K562 (cell line): ENCODE data around the gene TBC1D1. TPM values are rescaled to one million over a fixed set of nuclear protein-coding genes. Genes with fewer than 3 reads are reported as not detected.

Experiments used
- MXI1 ChIP-seq: IDR thresholded peaks from 2 replicates; pipeline ENCODE4 v1.6.1; 2011; ENCODE audit warnings: low read depth, mild to moderate bottlenecking, improper control_type of control experiment, low read length
- NR4A1 ChIP-seq, 2 experiments: fragments of 250-450 bp in 1 of 2; fragments of 450-650 bp in 1 of 2; sonication (Bioruptor Pico) in 1 of 2; IDR thresholded peaks; 2 replicates each; pipeline versions ENCODE4 v1.4.0 to v1.6.1; 2016 to 2020; ENCODE audit warnings: mild to moderate bottlenecking in 2 of 2, missing compliant biosample characterization in 1 of 2, missing genetic modification characterization in 1 of 2, moderate library complexity in 1 of 2
- TAF7 ChIP-seq: fragments of 450-650 bp; IDR thresholded peaks from 2 replicates; pipeline ENCODE4 v1.6.1; 2016; ENCODE audit warnings: missing genetic modification characterization, missing compliant biosample characterization
- polyA plus RNA-seq, 8 experiments: library from polyadenylated mRNA; depleted of rRNA in 4 of 8; stranded (reverse) in 5 of 8; unstranded in 3 of 8; fragments of >200 nt; fragmentation: Nextera tagmentation in 2 of 8; fragmentation: Illumina TruSeq in 1 of 8; extraction: Ambion mirVana in 2 of 8; extraction: Trizol in 1 of 8; gene quantifications; 2 replicates each; pipeline versions ENCODE4 v1.2.1 to v1.2.3, GENCODE V29; 2011 to 2014; ENCODE audit warnings: inconsistent platforms in 1 of 8, missing spikeins in 1 of 8
- total RNA-seq, 7 experiments: library from RNA; depleted of rRNA in 6 of 7; stranded (reverse); fragments of >200 nt in 6 of 7; fragmentation: Illumina TruSeq in 2 of 7; extraction: Trizol in 2 of 7; gene quantifications; 2 replicates each; pipeline versions ENCODE4 v1.2.1 to v1.2.3, GENCODE V29; 2011 to 2021; ENCODE audit warnings: low replicate concordance in 1 of 7
- TF ChIP-seq, protein P1 (sequence below): fragments of 450-650 bp; IDR thresholded peaks from 2 replicates; pipeline ENCODE4 v1.6.1; 2016; ENCODE audit warnings: mild to moderate bottlenecking, moderate library complexity
- TF ChIP-seq, protein P2 (sequence below): sonication (generic); formaldehyde crosslinking; IDR thresholded peaks from 2 replicates; pipeline ENCODE4 v1.8.1; 2023; ENCODE audit warnings: mild to moderate bottlenecking, missing genetic modification reagents

TBC1D1 gene
- total and polyA plus RNA-seq, 9 of the 15 experiments (the other 6 are each of a cell fraction or from before 2014, with no cell fraction given): 0.59 to 14.2 (median 8.8) TPM

DNA sequence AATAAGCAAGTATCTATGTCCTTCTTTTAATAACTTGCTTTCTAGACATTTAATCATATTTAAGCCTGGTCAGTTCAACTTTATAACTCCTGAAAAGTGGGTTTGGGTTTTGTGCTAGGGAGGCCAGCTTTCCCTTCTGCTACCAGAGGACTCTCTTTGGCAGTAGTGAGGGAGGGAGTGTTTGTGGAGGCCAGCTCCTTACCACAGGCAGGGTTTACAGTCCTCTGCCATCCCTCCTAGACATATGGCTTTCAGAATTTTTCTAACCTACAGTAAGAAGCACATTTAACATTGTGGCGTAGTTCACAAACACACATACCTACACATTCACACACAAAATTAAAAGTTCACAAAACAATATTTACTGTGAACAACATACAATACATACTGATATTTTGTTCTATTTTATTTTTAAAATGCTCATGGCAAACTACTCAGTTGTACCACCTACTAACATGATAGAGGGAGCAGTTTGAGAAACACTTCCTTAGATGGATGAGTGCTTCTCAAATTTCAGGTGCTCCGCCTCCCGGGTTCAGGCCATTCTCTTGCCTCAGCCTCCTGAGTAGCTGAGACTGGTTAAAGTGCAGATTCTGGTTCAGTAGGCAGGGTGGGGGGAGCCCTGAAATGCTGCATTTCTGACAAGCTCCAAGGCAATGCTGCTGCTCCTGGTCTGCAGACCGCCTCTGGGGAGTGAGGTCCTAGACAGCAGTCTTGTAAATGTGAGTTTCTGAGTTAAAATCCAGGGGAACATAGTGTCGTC, 156.0 kb downstream of the TBC1D1 start (continued):
- TF ChIP-seq, protein P1, sequence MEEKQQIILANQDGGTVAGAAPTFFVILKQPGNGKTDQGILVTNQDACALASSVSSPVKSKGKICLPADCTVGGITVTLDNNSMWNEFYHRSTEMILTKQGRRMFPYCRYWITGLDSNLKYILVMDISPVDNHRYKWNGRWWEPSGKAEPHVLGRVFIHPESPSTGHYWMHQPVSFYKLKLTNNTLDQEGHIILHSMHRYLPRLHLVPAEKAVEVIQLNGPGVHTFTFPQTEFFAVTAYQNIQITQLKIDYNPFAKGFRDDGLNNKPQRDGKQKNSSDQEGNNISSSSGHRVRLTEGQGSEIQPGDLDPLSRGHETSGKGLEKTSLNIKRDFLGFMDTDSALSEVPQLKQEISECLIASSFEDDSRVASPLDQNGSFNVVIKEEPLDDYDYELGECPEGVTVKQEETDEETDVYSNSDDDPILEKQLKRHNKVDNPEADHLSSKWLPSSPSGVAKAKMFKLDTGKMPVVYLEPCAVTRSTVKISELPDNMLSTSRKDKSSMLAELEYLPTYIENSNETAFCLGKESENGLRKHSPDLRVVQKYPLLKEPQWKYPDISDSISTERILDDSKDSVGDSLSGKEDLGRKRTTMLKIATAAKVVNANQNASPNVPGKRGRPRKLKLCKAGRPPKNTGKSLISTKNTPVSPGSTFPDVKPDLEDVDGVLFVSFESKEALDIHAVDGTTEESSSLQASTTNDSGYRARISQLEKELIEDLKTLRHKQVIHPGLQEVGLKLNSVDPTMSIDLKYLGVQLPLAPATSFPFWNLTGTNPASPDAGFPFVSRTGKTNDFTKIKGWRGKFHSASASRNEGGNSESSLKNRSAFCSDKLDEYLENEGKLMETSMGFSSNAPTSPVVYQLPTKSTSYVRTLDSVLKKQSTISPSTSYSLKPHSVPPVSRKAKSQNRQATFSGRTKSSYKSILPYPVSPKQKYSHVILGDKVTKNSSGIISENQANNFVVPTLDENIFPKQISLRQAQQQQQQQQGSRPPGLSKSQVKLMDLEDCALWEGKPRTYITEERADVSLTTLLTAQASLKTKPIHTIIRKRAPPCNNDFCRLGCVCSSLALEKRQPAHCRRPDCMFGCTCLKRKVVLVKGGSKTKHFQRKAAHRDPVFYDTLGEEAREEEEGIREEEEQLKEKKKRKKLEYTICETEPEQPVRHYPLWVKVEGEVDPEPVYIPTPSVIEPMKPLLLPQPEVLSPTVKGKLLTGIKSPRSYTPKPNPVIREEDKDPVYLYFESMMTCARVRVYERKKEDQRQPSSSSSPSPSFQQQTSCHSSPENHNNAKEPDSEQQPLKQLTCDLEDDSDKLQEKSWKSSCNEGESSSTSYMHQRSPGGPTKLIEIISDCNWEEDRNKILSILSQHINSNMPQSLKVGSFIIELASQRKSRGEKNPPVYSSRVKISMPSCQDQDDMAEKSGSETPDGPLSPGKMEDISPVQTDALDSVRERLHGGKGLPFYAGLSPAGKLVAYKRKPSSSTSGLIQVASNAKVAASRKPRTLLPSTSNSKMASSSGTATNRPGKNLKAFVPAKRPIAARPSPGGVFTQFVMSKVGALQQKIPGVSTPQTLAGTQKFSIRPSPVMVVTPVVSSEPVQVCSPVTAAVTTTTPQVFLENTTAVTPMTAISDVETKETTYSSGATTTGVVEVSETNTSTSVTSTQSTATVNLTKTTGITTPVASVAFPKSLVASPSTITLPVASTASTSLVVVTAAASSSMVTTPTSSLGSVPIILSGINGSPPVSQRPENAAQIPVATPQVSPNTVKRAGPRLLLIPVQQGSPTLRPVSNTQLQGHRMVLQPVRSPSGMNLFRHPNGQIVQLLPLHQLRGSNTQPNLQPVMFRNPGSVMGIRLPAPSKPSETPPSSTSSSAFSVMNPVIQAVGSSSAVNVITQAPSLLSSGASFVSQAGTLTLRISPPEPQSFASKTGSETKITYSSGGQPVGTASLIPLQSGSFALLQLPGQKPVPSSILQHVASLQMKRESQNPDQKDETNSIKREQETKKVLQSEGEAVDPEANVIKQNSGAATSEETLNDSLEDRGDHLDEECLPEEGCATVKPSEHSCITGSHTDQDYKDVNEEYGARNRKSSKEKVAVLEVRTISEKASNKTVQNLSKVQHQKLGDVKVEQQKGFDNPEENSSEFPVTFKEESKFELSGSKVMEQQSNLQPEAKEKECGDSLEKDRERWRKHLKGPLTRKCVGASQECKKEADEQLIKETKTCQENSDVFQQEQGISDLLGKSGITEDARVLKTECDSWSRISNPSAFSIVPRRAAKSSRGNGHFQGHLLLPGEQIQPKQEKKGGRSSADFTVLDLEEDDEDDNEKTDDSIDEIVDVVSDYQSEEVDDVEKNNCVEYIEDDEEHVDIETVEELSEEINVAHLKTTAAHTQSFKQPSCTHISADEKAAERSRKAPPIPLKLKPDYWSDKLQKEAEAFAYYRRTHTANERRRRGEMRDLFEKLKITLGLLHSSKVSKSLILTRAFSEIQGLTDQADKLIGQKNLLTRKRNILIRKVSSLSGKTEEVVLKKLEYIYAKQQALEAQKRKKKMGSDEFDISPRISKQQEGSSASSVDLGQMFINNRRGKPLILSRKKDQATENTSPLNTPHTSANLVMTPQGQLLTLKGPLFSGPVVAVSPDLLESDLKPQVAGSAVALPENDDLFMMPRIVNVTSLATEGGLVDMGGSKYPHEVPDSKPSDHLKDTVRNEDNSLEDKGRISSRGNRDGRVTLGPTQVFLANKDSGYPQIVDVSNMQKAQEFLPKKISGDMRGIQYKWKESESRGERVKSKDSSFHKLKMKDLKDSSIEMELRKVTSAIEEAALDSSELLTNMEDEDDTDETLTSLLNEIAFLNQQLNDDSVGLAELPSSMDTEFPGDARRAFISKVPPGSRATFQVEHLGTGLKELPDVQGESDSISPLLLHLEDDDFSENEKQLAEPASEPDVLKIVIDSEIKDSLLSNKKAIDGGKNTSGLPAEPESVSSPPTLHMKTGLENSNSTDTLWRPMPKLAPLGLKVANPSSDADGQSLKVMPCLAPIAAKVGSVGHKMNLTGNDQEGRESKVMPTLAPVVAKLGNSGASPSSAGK: no peak
- TF ChIP-seq MXI1 (no peak), TAF7 (no peak), NR4A1 (CRISPR knock-in tag; IDR thresholded peaks at IDR 0.05) (no peak), NR4A1 (tag; IDR thresholded peaks at IDR 0.05) (no peak)
- TF ChIP-seq, protein P2, sequence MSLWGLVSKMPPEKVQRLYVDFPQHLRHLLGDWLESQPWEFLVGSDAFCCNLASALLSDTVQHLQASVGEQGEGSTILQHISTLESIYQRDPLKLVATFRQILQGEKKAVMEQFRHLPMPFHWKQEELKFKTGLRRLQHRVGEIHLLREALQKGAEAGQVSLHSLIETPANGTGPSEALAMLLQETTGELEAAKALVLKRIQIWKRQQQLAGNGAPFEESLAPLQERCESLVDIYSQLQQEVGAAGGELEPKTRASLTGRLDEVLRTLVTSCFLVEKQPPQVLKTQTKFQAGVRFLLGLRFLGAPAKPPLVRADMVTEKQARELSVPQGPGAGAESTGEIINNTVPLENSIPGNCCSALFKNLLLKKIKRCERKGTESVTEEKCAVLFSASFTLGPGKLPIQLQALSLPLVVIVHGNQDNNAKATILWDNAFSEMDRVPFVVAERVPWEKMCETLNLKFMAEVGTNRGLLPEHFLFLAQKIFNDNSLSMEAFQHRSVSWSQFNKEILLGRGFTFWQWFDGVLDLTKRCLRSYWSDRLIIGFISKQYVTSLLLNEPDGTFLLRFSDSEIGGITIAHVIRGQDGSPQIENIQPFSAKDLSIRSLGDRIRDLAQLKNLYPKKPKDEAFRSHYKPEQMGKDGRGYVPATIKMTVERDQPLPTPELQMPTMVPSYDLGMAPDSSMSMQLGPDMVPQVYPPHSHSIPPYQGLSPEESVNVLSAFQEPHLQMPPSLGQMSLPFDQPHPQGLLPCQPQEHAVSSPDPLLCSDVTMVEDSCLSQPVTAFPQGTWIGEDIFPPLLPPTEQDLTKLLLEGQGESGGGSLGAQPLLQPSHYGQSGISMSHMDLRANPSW: no peak
